Measurements from ENCODE around the gene HIF3A. TPM values are rescaled to one million over a fixed set of nuclear protein-coding genes. Genes with fewer than 3 reads are reported as not detected.

The HIF3A gene
- total RNA-seq, 1 donor from 2014 or later = 6.7 TPM

- H3K36me3 ChIP-seq = no peaks in the 10 kb centered on the region
- no peaks in the 10 kb centered on the region for H3K4me1 ChIP-seq
- no peak overlapping the region for H2AFZ ChIP-seq (replicated peaks)
- no peak overlapping the region for H3K27ac ChIP-seq
- H3K9ac ChIP-seq = no peak overlapping the region
- no peaks in the 10 kb centered on the region for H3K79me2 ChIP-seq (ENCODE audit: low read depth)
- no peaks in the 10 kb centered on the region for H3K27me3 ChIP-seq
- Mint-ChIP-seq H3K27me3 (ENCODE audit: insufficient read depth, low read depth) (peaks cover 3% of the 10 kb centered on the region), H3K4me3 (no peak overlapping the region), H3K27ac (no peak overlapping the region), H3K9me3 (peaks cover 9% of the 10 kb centered on the region), H3K36me3 (peaks cover 28% of the 10 kb centered on the region), H3K4me1 (peaks cover 10% of the 10 kb centered on the region)
- H3K4me3 ChIP-seq = no peak overlapping the region
- TF ChIP-seq EZH2phosphoT487 (IDR thresholded peaks at IDR 0.05) (no peak), CTCF (IDR thresholded peaks at IDR 0.05) (no peak), EZH2 (IDR thresholded peaks at IDR 0.05) (no peak)
- H3K9me3 ChIP-seq (ENCODE audit: low read depth) = no peaks in the 10 kb centered on the region
- no peaks in the 10 kb centered on the region for H4K20me1 ChIP-seq (ENCODE audit: low read depth)
- DNase-seq (ENCODE audit: low spot score) = no peak
- no peak overlapping the region for H3K4me2 ChIP-seq
- peaks cover 11% of the 10 kb centered on the region for H3F3A ChIP-seq (ENCODE audit: low read depth)
Observed at GRCh38 chr19:46390866-46391265, 94.0 kb downstream of the HIF3A start.

GRCh38 chr19:46391296-46392251 is 94.7 kb downstream of the HIF3A start:
- H3K4me3 Mint-ChIP-seq = no peak overlapping the region
- Histone ChIP-seq H3K36me3 (no peaks in the 10 kb centered on the region), H3K27me3 (no peaks in the 10 kb centered on the region), H3K4me2 (no peak overlapping the region), H3K27ac (no peak overlapping the region), H3K79me2 (ENCODE audit: low read depth) (no peaks in the 10 kb centered on the region), H4K20me1 (ENCODE audit: low read depth) (no peaks in the 10 kb centered on the region), H2AFZ (replicated peaks) (no peak overlapping the region), H3K4me3 (no peak overlapping the region), H3F3A (ENCODE audit: low read depth) (peaks cover 11% of the 10 kb centered on the region), H3K9ac (no peak overlapping the region), H3K9me3 (ENCODE audit: low read depth) (no peaks in the 10 kb centered on the region), H3K4me1 (no peaks in the 10 kb centered on the region)
- peaks cover 11% of the 10 kb centered on the region for H3K4me1 Mint-ChIP-seq
- no peak for DNase-seq (ENCODE audit: low spot score)
- H3K36me3 Mint-ChIP-seq = peaks cover 26% of the 10 kb centered on the region
- no peak overlapping the region for H3K27ac Mint-ChIP-seq
- TF ChIP-seq EZH2phosphoT487 (IDR thresholded peaks at IDR 0.05) = no peak
- no peak for TF ChIP-seq CTCF (IDR thresholded peaks at IDR 0.05)
- TF ChIP-seq EZH2 (IDR thresholded peaks at IDR 0.05) = no peak
- H3K27me3 Mint-ChIP-seq (ENCODE audit: insufficient read depth, low read depth) = peaks cover 3% of the 10 kb centered on the region
- H3K9me3 Mint-ChIP-seq = peaks cover 9% of the 10 kb centered on the region

GRCh38 chr19:46392252-46392801 is 95.5 kb downstream of the HIF3A start:
- Histone ChIP-seq H3K79me2 (ENCODE audit: low read depth) (no peaks in the 10 kb centered on the region), H4K20me1 (ENCODE audit: low read depth) (no peaks in the 10 kb centered on the region), H3K27ac (no peak overlapping the region), H3K27me3 (no peaks in the 10 kb centered on the region), H3K4me3 (no peak overlapping the region), H3K9ac (no peak overlapping the region), H2AFZ (replicated peaks) (no peak overlapping the region), H3K4me2 (no peak overlapping the region), H3K36me3 (no peaks in the 10 kb centered on the region), H3K4me1 (no peaks in the 10 kb centered on the region), H3F3A (ENCODE audit: low read depth) (peaks cover 13% of the 10 kb centered on the region), H3K9me3 (ENCODE audit: low read depth) (no peaks in the 10 kb centered on the region)
- Mint-ChIP-seq H3K9me3 (peaks cover 9% of the 10 kb centered on the region), H3K4me3 (no peak overlapping the region), H3K4me1 (peaks cover 11% of the 10 kb centered on the region), H3K27me3 (ENCODE audit: insufficient read depth, low read depth) (peaks cover 2% of the 10 kb centered on the region), H3K27ac (peak overlapping the region; percentile 38), H3K36me3 (peaks cover 19% of the 10 kb centered on the region)
- TF ChIP-seq EZH2 (IDR thresholded peaks at IDR 0.05) = no peak
- TF ChIP-seq CTCF (IDR thresholded peaks at IDR 0.05) = no peak
- TF ChIP-seq EZH2phosphoT487 (IDR thresholded peaks at IDR 0.05) = no peak
- DNase-seq (ENCODE audit: low spot score) = no peak

All from neural progenitor cell (in vitro differentiated cells).